ENCODE data around the gene AMOTL1. TPM values are rescaled to one million over a fixed set of nuclear protein-coding genes. Genes with fewer than 3 reads are reported as not detected.

AMOTL1 gene
- total RNA-seq, 1 experiment from 2014 or later, result 32.6 TPM

GRCh38 chr11:94907226-94907625 is 139.1 kb downstream of the AMOTL1 start:
- no peaks in the 10 kb centered on the region for H3K36me3 ChIP-seq (ENCODE audit: low read depth, low read length)
- no peaks in the 10 kb centered on the region for H4K20me1 ChIP-seq (ENCODE audit: low read length)
- no peaks in the 10 kb centered on the region for H3K9me2 ChIP-seq (replicated peaks; ENCODE audit: low read length)
- ATAC-seq (no peak), DNase-seq (no peak)
- intact Hi-C loops (cut with micrococcal nuclease), result no loop called here
- ChIA-PET POLR2A (ENCODE audit: unreplicated experiment) (no interaction called here), CTCF (no interaction called here)
- no TSS peak for BruUV-seq (replicated peaks)
- no peak overlapping the region for H3K27ac ChIP-seq (ENCODE audit: low read length)
- H2AFZ ChIP-seq (ENCODE audit: low read length), result no peak overlapping the region
- no peaks in the 10 kb centered on the region for H3K27me3 ChIP-seq (ENCODE audit: low read length)
- no peaks in the 10 kb centered on the region for H3K9me3 ChIP-seq (ENCODE audit: low read length)
- no peaks in the 10 kb centered on the region for H3K4me1 ChIP-seq (ENCODE audit: insufficient read depth, low read length)
- TF ChIP-seq CTCF (conservative IDR thresholded peaks at IDR 0.05; ENCODE audit: low read depth, low read length) (no peak), EZH2 (IDR thresholded peaks at IDR 0.05; ENCODE audit: low read length, unreplicated experiment) (no peak), EZH2phosphoT487 (IDR thresholded peaks at IDR 0.05; ENCODE audit: borderline replicate concordance, low read length) (no peak)
- no peak overlapping the region for H3K4me3 ChIP-seq (ENCODE audit: low read length)
- H3K9ac ChIP-seq (ENCODE audit: low read length), result no peak overlapping the region
- no peaks in the 10 kb centered on the region for H3K79me2 ChIP-seq (ENCODE audit: low read length)
- H3K4me2 ChIP-seq (ENCODE audit: low read length), result no peak overlapping the region
- no peaks in the 10 kb centered on the region for H3F3A ChIP-seq (ENCODE audit: low read length, unreplicated experiment)

DNA sequence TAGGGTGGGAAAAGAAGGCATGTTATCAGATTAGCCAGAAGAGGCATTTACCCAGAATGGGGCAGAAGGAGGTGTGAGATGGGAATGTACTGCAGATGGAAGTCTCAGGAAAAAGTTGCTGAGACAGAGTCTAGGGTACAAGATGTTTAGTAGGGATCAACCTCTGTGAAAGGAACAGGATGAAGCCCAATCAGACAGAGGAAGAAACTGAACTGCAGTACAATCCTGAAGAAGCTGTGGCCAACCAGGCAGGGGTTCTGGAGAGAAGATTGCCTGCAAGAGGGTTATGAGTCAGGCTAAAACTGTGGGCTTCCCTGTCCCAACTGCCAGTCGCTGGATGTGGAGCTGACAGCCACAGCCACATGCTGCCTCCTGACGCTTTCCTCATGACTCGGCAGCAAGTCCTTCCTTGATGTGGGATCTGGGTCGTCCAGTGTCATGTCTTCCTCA is 141.2 kb downstream of the AMOTL1 start:
- BruUV-seq (replicated peaks), result no TSS peak
- H3K4me1 ChIP-seq (ENCODE audit: insufficient read depth, low read length), result no peaks in the 10 kb centered on the region
- H3K4me2 ChIP-seq (ENCODE audit: low read length), result no peak overlapping the region
- no peaks in the 10 kb centered on the region for H3K79me2 ChIP-seq (ENCODE audit: low read length)
- no peaks in the 10 kb centered on the region for H4K20me1 ChIP-seq (ENCODE audit: low read length)
- H3K36me3 ChIP-seq (ENCODE audit: low read depth, low read length), result no peaks in the 10 kb centered on the region
- intact Hi-C loops (cut with micrococcal nuclease), result no loop called here
- H3F3A ChIP-seq (ENCODE audit: low read length, unreplicated experiment), result no peaks in the 10 kb centered on the region
- no peaks in the 10 kb centered on the region for H3K27me3 ChIP-seq (ENCODE audit: low read length)
- no peaks in the 10 kb centered on the region for H3K9me3 ChIP-seq (ENCODE audit: low read length)
- DNase-seq, result no peak
- ATAC-seq, result no peak
- H3K27ac ChIP-seq (ENCODE audit: low read length), result no peak overlapping the region
- CTCF ChIA-PET, result no interaction called here
- TF ChIP-seq EZH2 (IDR thresholded peaks at IDR 0.05; ENCODE audit: low read length, unreplicated experiment), result no peak
- TF ChIP-seq CTCF (conservative IDR thresholded peaks at IDR 0.05; ENCODE audit: low read depth, low read length), result no peak
- TF ChIP-seq EZH2phosphoT487 (IDR thresholded peaks at IDR 0.05; ENCODE audit: borderline replicate concordance, low read length), result no peak
- no peak overlapping the region for H3K4me3 ChIP-seq (ENCODE audit: low read length)
- POLR2A ChIA-PET (ENCODE audit: unreplicated experiment), result no interaction called here
- H3K9ac ChIP-seq (ENCODE audit: low read length), result no peak overlapping the region
- H3K9me2 ChIP-seq (replicated peaks; ENCODE audit: low read length), result no peaks in the 10 kb centered on the region
- H2AFZ ChIP-seq (ENCODE audit: low read length), result no peak overlapping the region

- intact Hi-C loops (cut with micrococcal nuclease), result no loop called here
Measured at GRCh38 chr11:94910270-94910669, 142.1 kb downstream of the AMOTL1 start.

More at GRCh38 chr11:94910270-94910669, 142.1 kb downstream of the AMOTL1 start:
- H3K27me3 ChIP-seq (ENCODE audit: low read length), result no peaks in the 10 kb centered on the region
- no peaks in the 10 kb centered on the region for H3K4me1 ChIP-seq (ENCODE audit: insufficient read depth, low read length)
- CTCF ChIA-PET, result no interaction called here
- no peak for TF ChIP-seq CTCF (conservative IDR thresholded peaks at IDR 0.05; ENCODE audit: low read depth, low read length)
- no peak for TF ChIP-seq EZH2 (IDR thresholded peaks at IDR 0.05; ENCODE audit: low read length, unreplicated experiment)
- TF ChIP-seq EZH2phosphoT487 (IDR thresholded peaks at IDR 0.05; ENCODE audit: borderline replicate concordance, low read length), result no peak
- H3K36me3 ChIP-seq (ENCODE audit: low read depth, low read length), result no peaks in the 10 kb centered on the region
- H3K9me2 ChIP-seq (replicated peaks; ENCODE audit: low read length), result no peaks in the 10 kb centered on the region
- no peaks in the 10 kb centered on the region for H4K20me1 ChIP-seq (ENCODE audit: low read length)
- BruUV-seq (replicated peaks), result no TSS peak
- POLR2A ChIA-PET (ENCODE audit: unreplicated experiment), result no interaction called here
- H3K4me3 ChIP-seq (ENCODE audit: low read length), result no peak overlapping the region
- ATAC-seq (no peak), DNase-seq (no peak)
- H2AFZ ChIP-seq (ENCODE audit: low read length), result no peak overlapping the region
- no peak overlapping the region for H3K4me2 ChIP-seq (ENCODE audit: low read length)
- H3K9ac ChIP-seq (ENCODE audit: low read length), result no peak overlapping the region
- H3F3A ChIP-seq (ENCODE audit: low read length, unreplicated experiment), result no peaks in the 10 kb centered on the region
- H3K79me2 ChIP-seq (ENCODE audit: low read length), result no peaks in the 10 kb centered on the region
- H3K9me3 ChIP-seq (ENCODE audit: low read length), result no peaks in the 10 kb centered on the region
- no peak overlapping the region for H3K27ac ChIP-seq (ENCODE audit: low read length)
